Measurements from ENCODE around the gene MTCH1.
"Not testable (repeated sequence)": the region's sequence is repeated elsewhere in the genome, so short reads cannot be mapped to it uniquely, and the experiment has no call there.

MTCH1 gene

GRCh38 chr6:36947570-36948351, 38.2 kb downstream of the MTCH1 start:
- peak; percentile 54 for DNase-seq

- no peak for DNase-seq
Observed at GRCh38 chr6:36946526-36946925, 39.5 kb downstream of the MTCH1 start.

DNA sequence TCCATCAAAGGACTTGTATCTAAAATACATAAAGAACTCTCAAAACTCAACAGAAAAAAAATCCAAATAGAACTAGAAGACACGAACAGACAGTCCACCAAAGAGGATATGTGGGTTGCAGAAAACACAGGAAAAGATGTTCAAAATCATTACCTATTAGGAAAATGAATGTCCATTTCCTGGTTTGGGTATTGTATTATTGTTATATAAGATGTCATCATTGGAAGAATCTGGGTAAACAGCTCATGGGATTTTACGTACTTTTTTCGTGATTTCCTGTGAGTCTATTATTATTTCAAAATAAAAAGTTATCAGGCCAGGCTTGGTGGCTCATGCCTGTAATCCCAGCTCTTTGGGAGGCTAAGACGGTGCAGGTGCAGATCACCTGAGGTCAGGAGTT, 40.7 kb downstream of the MTCH1 start:
- DNase-seq, result no peak

GRCh38 chr6:36944650-36945049, 41.3 kb downstream of the MTCH1 start:
- DNase-seq, result no peak

GRCh38 chr6:36942329-36942728, 43.7 kb downstream of the MTCH1 start:
- not testable (repeated sequence) for DNase-seq

- DNase-seq, result not testable (repeated sequence)
Observed at GRCh38 chr6:36941561-36941960, 44.4 kb downstream of the MTCH1 start.

- no peak for DNase-seq
Observed at GRCh38 chr6:36940027-36940426, 46.0 kb downstream of the MTCH1 start.

DNA sequence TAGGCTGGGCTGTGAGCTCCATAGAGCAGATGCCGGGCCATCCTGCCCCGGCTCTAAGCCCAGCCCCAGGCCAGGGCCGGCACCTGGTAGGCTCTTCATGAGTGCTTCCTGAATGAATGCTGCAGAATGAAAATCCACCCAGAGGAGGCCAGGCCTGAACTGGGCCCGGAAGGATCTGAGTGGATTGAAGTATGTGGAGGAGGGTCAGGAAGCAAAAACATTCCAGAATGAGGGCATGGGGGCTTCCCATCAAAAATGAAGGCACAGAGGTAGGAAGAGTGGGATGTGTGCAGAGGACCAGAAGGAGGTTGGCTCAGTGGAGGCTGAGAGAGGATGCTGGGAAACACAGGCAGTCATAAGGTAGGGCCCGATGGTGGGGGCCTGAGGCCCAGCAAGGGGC, 47.0 kb downstream of the MTCH1 start:
- not testable (repeated sequence) for DNase-seq

DNA sequence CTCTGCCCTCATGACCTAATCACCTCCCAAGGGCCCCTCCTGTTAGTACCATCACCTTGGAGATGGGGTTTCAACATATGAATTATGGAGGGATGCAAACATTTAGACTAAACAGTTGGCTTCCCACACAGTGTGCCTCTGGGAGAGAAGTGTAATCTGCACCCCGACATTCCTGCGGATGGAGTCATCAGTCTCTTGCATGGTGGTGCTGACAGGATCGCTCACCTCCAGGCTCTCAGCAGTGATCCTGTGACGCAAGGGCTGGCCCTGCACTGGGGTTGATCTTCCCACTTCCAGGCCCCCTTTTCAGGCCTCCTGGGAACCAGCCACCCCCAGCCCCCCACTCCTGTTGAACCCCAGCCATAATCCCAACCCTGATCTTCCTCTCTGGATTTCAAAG, 47.5 kb downstream of the MTCH1 start:
- no peak for DNase-seq

DNA sequence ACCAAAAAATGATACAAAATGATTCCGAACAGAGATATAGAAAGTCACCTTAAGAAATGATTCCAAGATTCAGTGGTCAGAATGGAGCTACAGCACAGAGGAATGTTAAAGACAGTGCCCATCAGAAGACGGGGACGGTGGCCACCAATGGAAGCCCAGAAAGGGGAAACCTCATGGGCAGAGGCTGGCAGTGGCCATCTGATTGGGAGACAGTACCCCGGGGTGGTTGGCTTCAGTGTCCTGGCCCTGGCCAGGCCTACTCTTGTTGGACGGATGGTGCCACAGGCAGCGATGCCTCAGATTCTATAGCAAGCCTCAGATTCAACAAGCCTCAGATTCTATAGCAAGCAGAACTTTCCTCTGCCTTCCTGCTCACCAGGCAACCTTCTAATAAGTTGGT, 48.1 kb downstream of the MTCH1 start:
- no peak for DNase-seq

GRCh38 chr6:36936824-36937223, 49.2 kb downstream of the MTCH1 start:
- no peak for DNase-seq

DNA sequence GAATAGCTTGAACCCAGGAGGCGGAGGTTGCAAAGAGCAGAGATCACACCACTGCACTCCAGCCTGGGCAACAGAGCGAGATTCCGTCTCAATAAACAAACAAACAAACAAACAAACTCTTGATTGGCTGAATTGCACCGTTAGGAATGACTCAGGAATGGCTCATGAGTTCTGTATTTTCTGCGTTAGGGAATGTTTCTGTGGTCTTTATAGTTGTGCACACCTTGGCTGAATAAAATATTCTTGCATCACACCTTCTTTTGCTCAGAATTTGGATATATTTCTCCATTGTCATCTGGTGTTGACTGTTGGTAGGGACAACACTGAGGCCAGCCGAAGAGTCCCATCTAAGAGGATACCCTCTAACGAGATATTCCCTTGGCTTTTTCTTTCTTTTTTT, 51.1 kb downstream of the MTCH1 start:
- DNase-seq, result no peak

- DNase-seq, result no peak
Observed at GRCh38 chr6:36933519-36933918, 52.5 kb downstream of the MTCH1 start.

DNA sequence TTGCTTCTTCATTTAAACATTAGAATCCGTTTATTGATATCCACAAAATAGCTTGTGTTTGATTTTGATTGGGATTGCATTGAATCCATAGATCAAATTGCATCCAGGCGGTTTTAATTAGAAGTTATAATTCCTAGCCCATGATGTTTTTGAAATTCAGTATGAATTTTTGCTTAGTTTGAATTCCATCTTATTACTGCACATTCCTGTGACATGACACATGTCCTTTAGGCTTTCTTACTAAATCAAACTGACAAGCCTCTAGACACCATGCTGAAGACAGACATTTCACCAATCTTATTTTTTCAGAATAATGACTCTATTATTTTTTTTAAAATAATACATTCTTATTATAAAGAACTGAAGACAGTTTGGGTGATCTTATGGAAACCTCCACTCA, 52.9 kb downstream of the MTCH1 start:
- no peak for DNase-seq

DNA sequence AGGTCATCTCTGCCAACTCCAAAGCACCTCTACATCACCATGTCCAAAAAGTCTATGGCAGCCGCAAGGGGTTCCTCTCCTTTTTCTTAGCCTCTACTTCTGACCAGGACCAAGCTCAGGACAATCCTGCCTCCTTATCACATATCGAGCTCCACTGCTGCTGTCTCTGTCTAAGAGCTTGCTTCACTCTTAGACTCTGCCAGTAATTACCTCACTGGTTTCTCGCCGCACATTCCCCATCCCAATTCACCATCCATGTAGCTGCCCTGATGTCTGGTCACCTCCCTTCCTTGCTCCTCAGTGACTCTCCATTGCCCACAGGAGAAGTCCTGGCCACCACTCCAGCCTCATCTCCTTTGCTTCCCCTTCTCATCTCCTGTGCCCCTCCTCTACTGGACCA, 55.5 kb downstream of the MTCH1 start:
- DNase-seq, result no peak

- no peak for DNase-seq
Observed at GRCh38 chr6:36929607-36930006, 56.4 kb downstream of the MTCH1 start.

GRCh38 chr6:36929152-36929551, 56.8 kb downstream of the MTCH1 start:
- DNase-seq, result no peak

DNA sequence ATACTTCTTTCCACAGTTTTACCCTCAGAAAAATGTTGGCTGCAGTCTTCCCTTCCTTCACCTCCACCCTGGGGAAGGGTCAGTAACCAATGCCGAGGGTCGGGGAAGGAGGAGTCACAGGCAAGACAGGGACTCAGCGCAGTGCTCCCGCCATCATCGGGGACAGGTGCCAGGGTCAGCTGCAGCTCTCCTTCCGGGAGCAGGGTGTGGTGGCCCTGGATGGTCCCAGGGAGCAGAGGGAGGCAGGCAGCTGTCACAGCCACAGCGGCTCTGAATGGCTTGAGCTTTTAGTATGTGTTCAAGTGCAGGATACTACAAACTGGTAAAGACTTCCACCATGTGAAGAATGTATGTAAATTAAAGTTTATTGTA, 57.5 kb downstream of the MTCH1 start:
- DNase-seq, result no peak

DNA sequence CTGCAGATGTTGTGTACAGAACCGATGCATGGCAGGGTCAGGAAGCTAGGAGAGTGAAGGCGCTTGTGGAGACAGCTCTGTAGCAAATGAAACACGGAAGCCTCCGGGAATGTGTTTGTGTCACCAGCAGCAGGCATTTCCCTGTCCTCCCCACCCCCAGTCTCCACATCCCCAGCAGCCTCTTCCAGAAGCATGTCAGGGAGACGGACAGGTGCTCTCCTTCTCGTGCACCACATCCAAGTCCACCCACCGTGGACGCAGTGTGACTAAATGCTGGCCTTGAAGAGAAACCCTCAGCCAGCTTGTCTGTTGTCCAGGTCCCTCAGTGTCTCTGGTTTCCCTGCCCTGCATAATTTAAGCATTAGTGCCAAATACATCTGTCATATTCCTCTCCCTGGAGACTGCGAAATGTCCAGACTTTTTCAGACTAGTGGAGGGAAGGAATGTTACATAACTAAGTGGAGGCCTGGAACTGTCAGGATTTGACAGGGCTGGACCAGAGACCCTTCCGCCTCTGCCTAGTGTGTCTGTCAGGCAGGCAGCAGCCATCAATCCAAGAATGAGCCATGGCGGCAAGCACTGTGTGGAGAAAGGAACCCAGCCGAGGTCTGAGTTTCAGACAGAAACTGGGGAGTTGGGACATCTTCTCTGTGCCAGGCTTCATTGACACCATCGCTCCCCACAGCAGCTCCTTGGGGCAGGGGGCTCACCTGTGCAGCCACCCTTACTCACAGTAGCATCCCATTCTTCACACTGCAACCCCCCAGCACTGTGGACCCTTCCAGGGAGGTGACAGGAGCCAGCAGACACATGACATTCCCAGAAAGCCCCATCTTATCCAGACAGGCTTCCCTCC, 58.1 kb downstream of the MTCH1 start:
- no peak for DNase-seq

DNA sequence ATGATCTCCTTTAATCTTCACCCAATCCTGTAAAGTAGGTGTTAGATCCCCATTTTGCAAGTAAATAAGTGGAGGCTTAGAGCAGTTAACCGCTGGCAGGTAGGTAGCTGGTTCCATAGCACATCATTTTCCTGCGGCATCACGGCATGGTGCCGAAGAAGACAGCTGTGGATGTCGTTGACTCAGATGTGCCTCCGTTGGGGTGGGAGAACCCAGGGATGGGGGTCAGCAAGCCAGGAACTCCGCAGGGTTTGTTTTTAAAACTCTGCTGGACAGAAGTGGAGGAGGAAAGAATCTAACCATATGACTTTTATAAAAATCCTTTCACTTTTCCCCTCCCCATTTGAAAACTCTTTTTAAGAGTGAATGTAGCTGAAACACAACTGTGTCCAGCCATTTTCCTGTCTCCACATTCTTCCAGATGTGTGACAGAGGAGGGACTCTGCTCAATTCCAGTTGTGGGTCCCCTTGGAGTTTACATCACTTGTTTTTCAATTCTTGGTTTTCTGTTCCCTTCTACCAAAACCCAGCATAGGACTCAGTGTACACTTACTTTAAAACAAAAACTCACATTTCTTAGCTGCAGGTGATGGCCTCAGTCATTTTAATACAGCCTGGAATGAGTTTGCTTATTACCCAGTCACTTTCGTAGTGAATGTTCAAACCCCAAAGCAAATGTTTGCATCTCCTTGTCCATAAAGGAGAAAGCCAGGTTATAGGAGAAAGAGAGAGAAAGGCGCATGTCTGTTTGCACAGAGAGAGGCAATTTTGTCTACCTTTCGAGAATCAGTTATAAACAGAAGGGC, 59.1 kb downstream of the MTCH1 start:
- no peak for DNase-seq

DNA sequence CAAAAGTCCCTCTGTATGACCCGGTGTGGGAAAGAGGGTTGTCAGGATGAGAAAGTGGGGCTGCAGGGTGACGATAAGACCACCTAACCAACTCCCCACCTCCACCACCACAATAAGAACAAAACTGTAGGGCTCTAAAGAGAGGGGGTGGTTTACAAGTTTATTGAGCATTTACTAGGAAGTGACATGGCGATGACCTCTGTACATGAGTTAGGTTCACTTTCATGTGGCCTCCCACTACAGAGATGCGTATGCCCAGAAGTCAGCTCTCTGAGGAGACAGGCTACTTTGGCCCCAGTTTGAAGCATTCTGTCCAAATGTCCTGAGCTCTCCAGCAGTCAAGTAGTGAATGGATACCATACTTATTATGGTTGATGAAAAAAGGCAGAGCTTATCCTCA, 60.2 kb downstream of the MTCH1 start:
- DNase-seq, result no peak

DNA sequence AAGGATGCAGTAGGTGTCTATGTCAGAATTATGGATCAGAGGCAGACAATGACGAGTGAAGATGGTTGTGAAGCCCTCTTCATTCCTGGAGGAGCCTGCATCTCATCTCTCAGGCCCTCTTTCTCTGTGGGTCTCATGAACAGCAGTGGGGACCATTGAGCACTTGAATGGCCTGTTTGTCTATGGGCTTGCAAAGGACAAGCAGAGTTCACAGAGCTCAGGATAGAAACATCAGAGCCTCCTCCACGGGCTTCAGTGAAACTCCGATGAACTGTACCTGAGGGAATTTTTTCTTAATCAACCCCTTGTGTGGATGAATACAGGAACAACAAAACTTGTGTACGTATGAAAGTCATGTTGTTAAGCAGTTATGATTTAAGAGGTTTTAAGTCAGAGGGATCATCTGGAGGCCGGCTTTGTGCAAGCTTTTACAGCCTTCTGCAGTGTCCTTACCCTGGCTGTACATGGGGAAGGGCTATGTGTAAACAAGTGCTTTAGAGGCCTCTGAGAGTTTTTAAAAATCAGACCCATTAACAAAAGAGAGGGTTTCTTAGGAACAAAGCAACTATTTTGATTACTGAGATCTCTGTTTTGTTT, 61.1 kb downstream of the MTCH1 start:
- DNase-seq, result no peak

DNA sequence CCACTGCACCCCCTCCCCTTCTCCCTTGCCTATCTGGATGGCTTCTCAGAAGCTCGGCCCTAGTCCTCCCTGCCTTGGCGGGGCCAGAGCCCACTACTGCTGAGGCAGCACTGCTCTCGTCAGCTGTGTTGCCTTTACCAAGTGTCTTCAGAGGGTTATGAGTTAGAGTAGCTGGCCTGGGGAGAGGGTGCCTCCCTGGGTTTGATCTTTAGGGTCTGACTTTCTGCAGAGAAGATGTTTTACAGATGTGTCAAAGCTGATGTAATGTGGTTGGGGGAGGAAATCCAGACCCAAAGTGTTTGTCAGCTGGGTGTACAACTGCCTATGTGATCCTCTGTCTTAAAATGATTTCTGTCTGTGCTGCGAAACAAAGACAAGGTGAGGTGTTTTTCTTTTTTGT, 61.9 kb downstream of the MTCH1 start:
- peak; percentile 14 for DNase-seq
